Measurements from ENCODE around the gene OR2A42.
"Not testable (repeated sequence)": the region's sequence is repeated elsewhere in the genome, so short reads cannot be mapped to it uniquely, and the experiment has no call there.

- not testable (repeated sequence) for TF ChIP-seq ZXDB (tag by site-specific recombination; IDR thresholded peaks at IDR 0.05); ZNF274 (IDR thresholded peaks at IDR 0.05; ENCODE audit: low read length); ZNF274 (tag by site-specific recombination; IDR thresholded peaks at IDR 0.05; ENCODE audit: borderline replicate concordance); ZNF544 (tag by site-specific recombination; IDR thresholded peaks at IDR 0.05); CTCF (tag by site-specific recombination; IDR thresholded peaks at IDR 0.05)
These were observed 20.8 kb downstream of the OR2A42 start for GRCh38 chr7:144218581-144218980.
